ENCODE data around the gene VMAC. TPM values are rescaled to one million over a fixed set of nuclear protein-coding genes. Genes with fewer than 3 reads are reported as not detected.

The VMAC gene
- total and polyA plus RNA-seq, 9 of the 15 experiments (the other 6 are each of a cell fraction or from before 2014, with no cell fraction given): 0.03 to 3.4 (median 1.1) TPM

GRCh38 chr19:5956728-5957127, 52.1 kb downstream of the VMAC start:
- Histone ChIP-seq H3K9ac (ENCODE audit: insufficient read depth in 1 of 2, low read depth in 2 of 2, low read length in 2 of 2) (peak overlapping the region; percentile 0 to 78; a peak in 1 of 4 replicates), H3K36me3 (ENCODE audit: control insufficient read depth, insufficient read depth, low read length) (peaks cover 21% of the 10 kb centered on the region; the same call in 2 of the 3 replicates), H3K4me1 (replicated peaks in 1 of 2; ENCODE audit: control insufficient read depth in 2 of 2, insufficient read depth in 2 of 2, low read length in 2 of 2) (peaks cover 46 to 47% of the 10 kb centered on the region in 2 experiments), H4K20me1 (replicated peaks; ENCODE audit: control insufficient read depth, insufficient read depth, low read length) (peaks cover 49% of the 10 kb centered on the region), H3K27me3 (ENCODE audit: control insufficient read depth in 2 of 2, insufficient read depth in 2 of 2, low read length in 2 of 2) (no peaks in the 10 kb centered on the region), H3K9me1 (ENCODE audit: control insufficient read depth, insufficient read depth, low read length) (peaks cover 4% of the 10 kb centered on the region), H2AFZ (ENCODE audit: low read depth, low read length) (no peak overlapping the region), H3K4me2 (ENCODE audit: insufficient read depth, low read length) (no peak overlapping the region; the same call in 1 of the 2 replicates), H3K27ac (ENCODE audit: extremely low read depth, low read depth, low read length) (peak overlapping the region; percentile 10; the same call in 1 of the 3 replicates), H3K4me3 (no peak overlapping the region), H3K9me3 (replicated peaks; ENCODE audit: control insufficient read depth, insufficient read depth, low read depth, low read length) (no peaks in the 10 kb centered on the region), H3K79me2 (ENCODE audit: control insufficient read depth, insufficient read depth, low read length) (peaks cover 96% of the 10 kb centered on the region)
- in situ Hi-C loops (cut with MboI): no loop called here
- FAIRE-seq (peak; percentile 19), DNase-seq (ENCODE audit: extremely low read depth in 1 of 4, low spot score in 3 of 4) (no peak), ATAC-seq (no peak)
- intact Hi-C loops (cut with micrococcal nuclease): no loop called here
- no peak for TF ChIP-seq RBM34 (IDR thresholded peaks at IDR 0.05; ENCODE audit: borderline replicate concordance, insufficient read depth, low read length)
- TF ChIP-seq ZBTB33 (CRISPR knock-in tag; IDR thresholded peaks at IDR 0.05): peak; percentile 47; the same call in 1 of the 2 replicates
- BruUV-seq (replicated peaks): no TSS peak
- WGBS (ENCODE audit: insufficient coverage, low coverage, missing lambda C conversion rate): 86% methylated on average over 12 of the region's 12 CpGs
- CTCF ChIA-PET (ENCODE audit: low intra/inter-chr PET ratio): no interaction called here
- POLR2A ChIA-PET: interaction anchor here (1.0 to 4.7 kb wide), 3 partner anchors 8 to 12 kb away, joined by 3 to 41 read pairs (median 3); no protein-coding TSS in a partner anchor

GRCh38 chr19:5957170-5957569, 52.5 kb downstream of the VMAC start:
- no peak for TF ChIP-seq MEF2D (tag; conservative IDR thresholded peaks at IDR 0.05; ENCODE audit: low read depth)
- Histone ChIP-seq H3K9ac (ENCODE audit: insufficient read depth in 1 of 2, low read depth in 2 of 2, low read length in 2 of 2) (peak overlapping the region in 1 of 2 experiments; percentile 54; a peak in 1 of 4 replicates), H3K36me3 (ENCODE audit: control insufficient read depth, insufficient read depth, low read length) (peaks cover 17% of the 10 kb centered on the region; the same call in 2 of the 3 replicates), H3K9me1 (ENCODE audit: control insufficient read depth, insufficient read depth, low read length) (peaks cover 9% of the 10 kb centered on the region), H3K4me1 (replicated peaks in 1 of 2; ENCODE audit: control insufficient read depth in 2 of 2, insufficient read depth in 2 of 2, low read length in 2 of 2) (peaks cover 46 to 50% of the 10 kb centered on the region in 2 experiments), H2AFZ (ENCODE audit: low read depth, low read length) (no peak overlapping the region), H3K27ac (ENCODE audit: extremely low read depth, low read depth, low read length) (no peak overlapping the region), H3K27me3 (ENCODE audit: control insufficient read depth in 2 of 2, insufficient read depth in 2 of 2, low read length in 2 of 2) (no peaks in the 10 kb centered on the region), H4K20me1 (replicated peaks; ENCODE audit: control insufficient read depth, insufficient read depth, low read length) (peaks cover 53% of the 10 kb centered on the region), H3K4me2 (ENCODE audit: insufficient read depth, low read length) (no peak overlapping the region), H3K79me2 (ENCODE audit: control insufficient read depth, insufficient read depth, low read length) (peaks cover 96% of the 10 kb centered on the region), H3K9me3 (replicated peaks; ENCODE audit: control insufficient read depth, insufficient read depth, low read depth, low read length) (no peaks in the 10 kb centered on the region), H3K4me3 (no peak overlapping the region)
- intact Hi-C loops (cut with micrococcal nuclease) (no loop called here), in situ Hi-C loops (cut with MboI) (no loop called here)
- DNase-seq (ENCODE audit: extremely low read depth in 1 of 4, low spot score in 3 of 4) (no peak), ATAC-seq (no peak), FAIRE-seq (no peak)
- POLR2A ChIA-PET: interaction anchor here (0.6 to 4.7 kb wide), 3 partner anchors 9 to 53 kb away, joined by 3 to 41 read pairs (median 3); no protein-coding TSS in a partner anchor
- WGBS (ENCODE audit: insufficient coverage, low coverage, missing lambda C conversion rate): 52% methylated on average over 10 of the region's 10 CpGs
- BruUV-seq (replicated peaks): no TSS peak
- CTCF ChIA-PET (ENCODE audit: low intra/inter-chr PET ratio): no interaction called here
